HepG2 (cell line): ENCODE measurements around the gene SLC12A3. TPM values are rescaled to one million over a fixed set of nuclear protein-coding genes. Genes with fewer than 3 reads are reported as not detected.
A peak's percentile ranks its signal among the peaks of the same experiment; 100 is the strongest.

Source experiments
- DNMT1 ChIP-seq: sonication (generic); formaldehyde crosslinking; IDR thresholded peaks from 2 replicates; pipeline ENCODE4 v1.5.1; 2020; ENCODE audit warnings: mild to moderate bottlenecking, missing genetic modification reagents
- FOXA1 ChIP-seq, 2 experiments: fragments of 450-650 bp in 1 of 2; sonication (generic) in 1 of 2; formaldehyde crosslinking in 1 of 2; IDR thresholded peaks; 2 replicates each; pipeline versions ENCODE4 v1.4.0 to v1.6.1; 2016 to 2020; ENCODE audit warnings: missing genetic modification reagents in 1 of 2
- IRF2 ChIP-seq: IDR thresholded peaks from 2 replicates; pipeline ENCODE4 v1.6.1; 2018; ENCODE audit warnings: missing genetic modification reagents, missing compliant biosample characterization
- NCOA5 ChIP-seq: sonication (generic); formaldehyde crosslinking; IDR thresholded peaks from 2 replicates; pipeline ENCODE4 v1.4.0; 2020; ENCODE audit warnings: missing genetic modification reagents
- NFYB ChIP-seq: sonication (generic); formaldehyde crosslinking; IDR thresholded peaks from 2 replicates; pipeline ENCODE4 v1.4.0; 2020; ENCODE audit warnings: missing genetic modification reagents
- NONO ChIP-seq, 2 experiments: fragments of 450-650 bp in 1 of 2; sonication (generic) in 1 of 2; formaldehyde crosslinking in 1 of 2; IDR thresholded peaks in 1 of 2; conservative IDR thresholded peaks in 1 of 2; 2 replicates each; pipeline versions ENCODE4 v1.6.1 to v1.8.0; 2017 to 2022; ENCODE audit warnings: mild to moderate bottlenecking in 1 of 2, missing genetic modification reagents in 1 of 2, moderate library complexity in 1 of 2
- PRDM15 ChIP-seq: sonication (generic); formaldehyde crosslinking; IDR thresholded peaks from 2 replicates; pipeline ENCODE4 v1.4.0; 2020; ENCODE audit warnings: missing genetic modification reagents
- RELA ChIP-seq: sonication (generic); formaldehyde crosslinking; IDR thresholded peaks from 2 replicates; pipeline ENCODE4 v1.4.0; 2020; ENCODE audit warnings: missing genetic modification reagents
- ZNF10 ChIP-seq: sonication (generic); formaldehyde crosslinking; IDR thresholded peaks from 2 replicates; pipeline ENCODE4 v1.4.0; 2020; ENCODE audit warnings: mild to moderate bottlenecking, low read depth, missing genetic modification reagents, borderline replicate concordance
- ZNF350 ChIP-seq: sonication (generic); formaldehyde crosslinking; IDR thresholded peaks from 2 replicates; pipeline ENCODE4 v1.4.0; 2020; ENCODE audit warnings: mild to moderate bottlenecking, low read depth, missing genetic modification reagents, borderline replicate concordance
- ZNF431 ChIP-seq: sonication (generic); formaldehyde crosslinking; IDR thresholded peaks from 2 replicates; pipeline ENCODE4 v1.9.0; 2022; ENCODE audit warnings: missing genetic modification reagents, low read depth, mild to moderate bottlenecking, borderline replicate concordance
- ZNF441 ChIP-seq: sonication (generic); formaldehyde crosslinking; IDR thresholded peaks from 2 replicates; pipeline ENCODE4 v1.7.0; 2021; ENCODE audit warnings: missing genetic modification reagents, borderline replicate concordance
- ZNF501 ChIP-seq: sonication (generic); formaldehyde crosslinking; IDR thresholded peaks from 2 replicates; pipeline ENCODE4 v1.5.1; 2020; ENCODE audit warnings: mild to moderate bottlenecking, moderate library complexity, missing genetic modification reagents
- ZNF569 ChIP-seq: sonication (generic); formaldehyde crosslinking; IDR thresholded peaks from 2 replicates; pipeline ENCODE4 v1.5.0; 2020; ENCODE audit warnings: mild to moderate bottlenecking, missing genetic modification reagents, moderate library complexity, borderline replicate concordance
- ZNF691 ChIP-seq: sonication (generic); formaldehyde crosslinking; IDR thresholded peaks from 2 replicates; pipeline ENCODE4 v1.4.0; 2020; ENCODE audit warnings: missing genetic modification reagents, low read depth, mild to moderate bottlenecking, borderline replicate concordance
- ZNF772 ChIP-seq: sonication (generic); formaldehyde crosslinking; IDR thresholded peaks from 2 replicates; pipeline ENCODE4 v1.5.0; 2020; ENCODE audit warnings: mild to moderate bottlenecking, missing genetic modification reagents
- ZNF878 ChIP-seq: sonication (generic); formaldehyde crosslinking; IDR thresholded peaks from 2 replicates; pipeline ENCODE4 v1.8.1; 2023; ENCODE audit warnings: mild to moderate bottlenecking, missing genetic modification reagents, moderate library complexity
- ZNF891 ChIP-seq: sonication (generic); formaldehyde crosslinking; IDR thresholded peaks from 2 replicates; pipeline ENCODE4 v1.5.0; 2020; ENCODE audit warnings: mild to moderate bottlenecking, missing genetic modification reagents
- ZXDC ChIP-seq: sonication (generic); formaldehyde crosslinking; IDR thresholded peaks from 2 replicates; pipeline ENCODE4 v1.5.0; 2020; ENCODE audit warnings: mild to moderate bottlenecking, missing genetic modification reagents
- polyA plus RNA-seq, 8 experiments: library from polyadenylated mRNA; depleted of rRNA in 3 of 8; stranded (reverse) in 7 of 8; unstranded in 1 of 8; fragments of >200 nt; fragmentation: Illumina TruSeq in 4 of 8; extraction: Trizol in 4 of 8; gene quantifications; 2 replicates each; pipeline versions ENCODE4 v1.2.1 to v1.2.3, GENCODE V29; 2011 to 2016; ENCODE audit warnings: low read depth in 4 of 8, missing spikeins in 1 of 8, mixed read lengths in 1 of 8; ENCODE audit not compliant: insufficient read depth in 1 of 8
- total RNA-seq, 5 experiments: library from RNA; depleted of rRNA; stranded (reverse); fragments of >200 nt; fragmentation: Illumina TruSeq; extraction: Trizol; gene quantifications; 2 replicates each; pipeline ENCODE4 v1.2.3, GENCODE V29; 2016; ENCODE audit warnings: low read depth in 1 of 5

SLC12A3 gene
- total and polyA plus RNA-seq, 2 of the 13 experiments (the other 11 are each of a cell fraction or from before 2014, with no cell fraction given), result 6.2 TPM; not detected in 1

- 0 out of 2 replicates have a peak, but pooled peaks have one; percentile 35 for TF ChIP-seq ZNF501 (CRISPR knock-in tag)
- no peak for TF ChIP-seq ZNF10 (CRISPR knock-in tag)
- no peak for TF ChIP-seq ZNF569 (CRISPR knock-in tag)
- TF ChIP-seq ZNF772 (CRISPR knock-in tag), result peak; percentile 77; the same call in 1 of the 2 replicates
- no peak for TF ChIP-seq ZXDC (CRISPR knock-in tag)
- TF ChIP-seq FOXA1 (IDR thresholded peaks at IDR 0.05), result no peak
- no peak for TF ChIP-seq FOXA1 (CRISPR knock-in tag; IDR thresholded peaks at IDR 0.05)
- 0 out of 2 replicates have a peak, but pooled peaks have one; percentile 27 for TF ChIP-seq IRF2 (CRISPR knock-in tag)
- no peak for TF ChIP-seq ZNF441 (CRISPR knock-in tag)
- no peak for TF ChIP-seq PRDM15
- no peak for TF ChIP-seq NFYB (CRISPR knock-in tag)
- no peak for TF ChIP-seq RELA (CRISPR knock-in tag)
- TF ChIP-seq NCOA5 (CRISPR knock-in tag), result no peak
- 0 out of 2 replicates have a peak, but pooled peaks have one; percentile 39 for TF ChIP-seq DNMT1
- no peak for TF ChIP-seq ZNF691
- no peak for TF ChIP-seq ZNF878
- no peak for TF ChIP-seq ZNF350 (CRISPR knock-in tag)
- TF ChIP-seq ZNF891 (CRISPR knock-in tag), result 0 out of 2 replicates have a peak, but pooled peaks have one; percentile 34
- TF ChIP-seq NONO (IDR thresholded peaks at IDR 0.05), result no peak
- TF ChIP-seq NONO (CRISPR knock-in tag; conservative IDR thresholded peaks at IDR 0.05), result no peak
- TF ChIP-seq ZNF431 (CRISPR knock-in tag), result no peak
These were observed 48.0 kb downstream of the SLC12A3 start (continued) for GRCh38 chr16:56912746-56913708.
